Erythroblast (primary cell): ENCODE results near the gene RENBP.

ENCODE experiments used
- DNase-seq, 2 experiments: peaks; one replicate each; lab custom pipeline; 2025; lab: John Stamatoyannopoulos, UW
- GATA1 ChIP-seq: IDR thresholded peaks from 2 replicates; pipeline ENCODE4 v1.6.1; 2011; ENCODE audit warnings: low read depth, mild to moderate bottlenecking, control low read depth, low read length, moderate library complexity
- POLR2A ChIP-seq: IDR thresholded peaks from 2 replicates; pipeline ENCODE4 v1.6.1; 2011; ENCODE audit warnings: mild to moderate bottlenecking, low read length

The RENBP gene

DNA sequence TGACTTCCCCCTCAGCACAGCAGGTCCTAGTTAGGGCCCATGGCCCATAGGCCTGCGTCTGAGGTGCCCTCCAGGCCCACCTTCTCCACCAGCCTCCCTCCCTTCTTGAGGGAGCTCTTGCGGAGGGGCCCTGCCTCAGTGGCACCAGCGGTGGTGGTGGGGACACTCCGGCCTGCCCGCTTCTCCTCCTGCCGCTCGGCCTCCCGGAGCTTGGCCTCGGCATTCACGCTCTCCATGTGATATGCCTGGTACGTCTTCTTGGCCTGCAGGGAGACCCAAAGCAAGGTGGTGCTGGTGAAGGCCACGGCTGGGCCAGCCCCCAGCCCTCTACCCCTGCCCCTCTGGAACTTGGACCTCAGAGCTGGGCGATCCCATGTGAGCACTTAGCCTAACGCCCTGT lies 23.9 kb downstream of the RENBP start:
- no peak for DNase-seq

DNA sequence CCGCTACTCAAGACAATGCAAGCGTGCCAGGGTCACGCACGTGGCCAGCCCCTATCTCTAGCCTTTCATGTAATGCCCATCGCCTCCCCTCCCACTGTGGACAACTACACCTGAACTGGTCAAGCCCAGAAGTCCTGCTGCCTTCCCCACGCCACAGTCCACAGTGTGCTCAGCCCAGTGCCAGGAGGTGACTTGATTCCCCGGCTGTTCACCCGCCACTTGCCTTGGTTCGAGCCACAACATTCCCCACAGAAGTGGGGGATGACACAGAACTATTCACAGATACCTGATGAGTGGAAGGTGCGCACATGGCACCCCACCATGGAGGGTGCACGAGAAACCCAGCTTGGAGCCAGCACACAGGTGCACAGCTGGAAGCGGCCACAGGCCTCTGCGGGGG lies 25.2 kb downstream of the RENBP start:
- no peak for TF ChIP-seq GATA1
- TF ChIP-seq POLR2A: no peak

More for the DNA sequence above, 23.9 kb downstream of the RENBP start:
- TF ChIP-seq POLR2A: no peak
- TF ChIP-seq GATA1: no peak

DNA sequence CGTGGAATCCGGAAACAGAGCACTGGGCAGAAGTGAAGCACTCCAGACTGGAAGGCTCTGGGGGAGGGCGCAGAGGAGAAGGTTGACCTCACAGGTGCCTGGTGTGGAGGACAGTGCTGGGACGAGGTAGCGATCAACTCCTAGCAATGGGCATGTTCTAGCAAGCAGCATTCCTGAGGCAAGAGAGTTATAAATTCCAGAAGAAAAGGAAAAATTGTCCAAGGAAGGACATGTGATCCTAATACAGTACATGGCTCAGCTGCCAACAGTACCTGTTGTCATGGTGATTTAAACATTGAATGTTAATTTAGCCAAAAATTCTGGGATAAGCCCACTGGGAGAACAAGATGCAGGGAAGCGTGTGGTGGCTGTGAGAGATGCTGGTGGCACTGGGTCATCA lies 26.6 kb downstream of the RENBP start:
- TF ChIP-seq GATA1: no peak
- TF ChIP-seq POLR2A: no peak
- no peak for DNase-seq

More for the DNA sequence above, 25.2 kb downstream of the RENBP start:
- DNase-seq: no peak

DNA sequence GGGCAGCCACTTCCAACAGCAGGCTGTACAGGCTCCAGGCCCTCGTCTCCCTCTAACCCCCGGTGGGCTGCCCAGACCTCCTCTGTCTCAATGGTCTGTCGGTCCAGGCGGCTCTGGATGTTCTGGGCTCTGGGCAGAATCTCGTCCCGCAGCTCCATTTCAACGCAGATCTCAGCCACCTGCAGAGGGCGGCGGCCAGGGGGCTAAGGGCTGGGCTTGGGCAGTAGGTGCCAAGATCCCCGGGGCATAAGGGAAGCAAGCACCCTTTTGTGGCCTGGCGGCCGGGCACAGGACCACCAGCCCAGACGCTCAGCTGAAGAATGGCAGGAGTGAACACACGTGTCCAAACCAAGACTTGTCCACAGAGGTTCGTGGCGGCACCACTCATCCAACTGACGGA lies 30.7 kb downstream of the RENBP start:
- no peak for DNase-seq
- TF ChIP-seq POLR2A (no peak), GATA1 (no peak)

DNA sequence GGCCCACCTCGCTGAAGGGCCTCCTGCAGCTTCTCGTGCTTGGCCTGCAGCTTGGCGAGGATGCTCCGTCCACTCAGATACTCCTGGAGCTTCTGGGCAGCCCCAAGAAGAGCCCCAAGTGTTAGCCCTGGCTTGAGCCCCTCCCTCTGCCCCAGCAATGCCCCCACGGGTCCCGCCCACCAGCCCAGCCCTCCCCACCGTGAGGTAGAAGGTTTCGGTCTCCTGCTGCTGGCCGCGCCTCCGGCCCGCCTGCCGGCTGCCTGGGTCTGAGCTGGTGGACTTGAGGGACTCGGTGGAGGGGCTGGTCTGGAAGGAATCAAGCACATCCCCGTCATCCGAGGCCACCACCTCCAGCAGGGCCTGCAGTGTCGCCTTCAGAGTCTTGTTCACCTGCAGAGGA lies 31.2 kb downstream of the RENBP start:
- no peak for DNase-seq
- TF ChIP-seq GATA1 (no peak), POLR2A (no peak)

DNA sequence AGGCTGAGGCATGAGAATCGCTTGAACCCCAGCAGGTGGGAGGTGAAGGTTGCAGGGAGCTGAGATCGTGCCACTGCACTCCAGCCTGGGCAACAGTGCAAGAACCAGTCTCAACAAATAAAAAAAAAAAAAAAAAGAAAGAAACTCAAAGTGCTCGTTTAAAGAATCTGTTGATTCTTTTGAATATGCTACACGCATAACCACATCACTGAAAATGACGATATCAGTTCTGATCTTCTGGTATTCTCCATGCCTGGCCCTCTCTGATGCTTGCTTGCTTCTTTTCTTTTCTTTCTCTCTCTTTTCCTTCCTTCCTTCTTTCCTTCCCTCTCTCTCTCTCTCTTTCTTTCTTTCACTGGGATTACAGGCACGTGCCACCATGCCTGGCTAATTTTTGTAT lies 32.6 kb downstream of the RENBP start:
- DNase-seq: no peak
- TF ChIP-seq POLR2A: no peak

DNA sequence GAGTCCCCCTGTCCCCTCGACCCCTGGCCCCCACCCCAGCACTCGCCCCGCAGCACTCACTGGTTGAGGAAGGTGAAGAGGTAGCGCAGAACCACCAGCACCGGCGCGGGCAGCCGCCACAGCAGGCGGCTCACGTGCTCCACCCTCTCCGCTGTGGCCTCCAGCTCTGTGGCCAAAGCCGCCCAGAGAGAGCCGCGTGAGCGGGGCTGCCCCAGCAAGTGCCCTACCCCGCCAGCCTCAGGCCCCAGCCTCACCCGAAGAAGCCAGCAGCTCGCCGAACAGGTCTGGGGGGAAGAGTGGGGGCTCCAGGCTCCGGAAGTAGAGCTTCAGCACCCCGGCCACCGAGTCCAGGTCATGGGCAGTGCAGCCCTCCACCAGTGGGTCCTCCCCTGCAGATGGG lies 34.0 kb downstream of the RENBP start:
- TF ChIP-seq POLR2A (no peak), GATA1 (no peak)
- DNase-seq: no peak

DNA sequence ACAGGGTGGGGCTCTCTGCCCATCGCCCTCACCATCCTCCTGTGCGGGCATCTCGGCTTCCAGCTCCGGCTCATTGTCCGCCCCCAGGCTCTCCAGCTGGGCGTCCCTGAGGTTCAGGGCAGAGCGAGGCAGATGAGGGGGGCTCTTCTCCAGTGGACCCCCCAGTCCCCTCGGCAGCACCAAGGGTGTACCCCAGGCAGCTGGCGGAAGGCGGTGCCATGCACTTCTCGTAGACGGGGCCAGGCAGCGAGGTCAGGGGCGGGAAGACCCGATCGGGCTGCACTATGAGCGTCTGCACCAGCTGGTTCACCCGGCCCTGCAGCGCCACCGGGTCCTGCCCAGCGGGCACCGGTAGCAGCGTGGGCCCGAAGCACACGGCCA lies 34.5 kb downstream of the RENBP start:
- no peak for TF ChIP-seq POLR2A
- no peak for TF ChIP-seq GATA1
- DNase-seq: no peak

DNA sequence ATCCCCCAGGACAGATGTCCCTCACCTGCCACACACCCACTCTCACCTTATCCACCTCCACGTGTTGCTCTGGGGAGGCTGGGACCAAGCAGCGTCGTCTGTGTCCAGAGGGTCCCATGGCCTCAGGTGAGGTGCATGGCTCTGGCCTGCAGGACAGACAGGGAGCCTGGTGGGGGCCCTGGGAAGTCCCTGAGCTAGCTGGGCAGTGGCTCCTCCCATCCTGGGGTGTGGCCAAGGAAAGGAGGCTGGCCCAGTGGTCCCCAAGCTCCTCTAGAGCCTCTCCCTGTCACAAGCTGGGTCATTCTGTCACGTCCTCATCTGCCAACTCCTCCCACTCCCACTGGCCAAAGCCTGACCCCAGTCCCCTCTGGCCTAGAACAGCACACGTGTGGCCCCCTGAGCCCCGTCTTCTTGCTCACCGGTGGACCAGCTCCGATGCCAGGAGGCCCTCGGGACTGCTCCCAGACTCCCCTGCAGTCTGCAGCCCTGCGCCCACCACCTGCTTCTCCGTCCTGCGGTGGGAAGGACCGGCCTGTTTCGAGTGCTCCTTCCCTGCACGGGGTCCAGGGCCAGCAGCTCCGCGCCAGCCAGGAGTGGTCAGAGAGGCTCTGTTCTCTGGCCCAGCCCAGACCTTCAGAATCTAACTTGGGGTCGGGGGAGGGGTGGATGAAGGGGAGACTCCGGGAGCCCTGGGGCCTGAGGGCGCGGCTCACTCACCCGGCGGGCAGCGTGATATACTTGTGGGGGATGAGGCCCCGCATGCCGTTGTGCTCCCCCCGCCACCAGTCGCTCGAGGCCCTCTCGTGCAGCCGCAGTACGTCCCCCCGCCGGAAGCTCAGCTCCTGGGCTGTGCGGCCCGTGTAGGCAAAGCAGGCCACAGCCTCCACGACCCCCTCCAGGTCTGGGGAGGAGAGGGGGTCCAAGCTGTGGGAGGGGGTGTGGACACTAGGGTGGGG lies 35.1 kb downstream of the RENBP start:
- DNase-seq: peak; percentile 9 to 12
- TF ChIP-seq GATA1: no peak
- TF ChIP-seq POLR2A: no peak

DNA sequence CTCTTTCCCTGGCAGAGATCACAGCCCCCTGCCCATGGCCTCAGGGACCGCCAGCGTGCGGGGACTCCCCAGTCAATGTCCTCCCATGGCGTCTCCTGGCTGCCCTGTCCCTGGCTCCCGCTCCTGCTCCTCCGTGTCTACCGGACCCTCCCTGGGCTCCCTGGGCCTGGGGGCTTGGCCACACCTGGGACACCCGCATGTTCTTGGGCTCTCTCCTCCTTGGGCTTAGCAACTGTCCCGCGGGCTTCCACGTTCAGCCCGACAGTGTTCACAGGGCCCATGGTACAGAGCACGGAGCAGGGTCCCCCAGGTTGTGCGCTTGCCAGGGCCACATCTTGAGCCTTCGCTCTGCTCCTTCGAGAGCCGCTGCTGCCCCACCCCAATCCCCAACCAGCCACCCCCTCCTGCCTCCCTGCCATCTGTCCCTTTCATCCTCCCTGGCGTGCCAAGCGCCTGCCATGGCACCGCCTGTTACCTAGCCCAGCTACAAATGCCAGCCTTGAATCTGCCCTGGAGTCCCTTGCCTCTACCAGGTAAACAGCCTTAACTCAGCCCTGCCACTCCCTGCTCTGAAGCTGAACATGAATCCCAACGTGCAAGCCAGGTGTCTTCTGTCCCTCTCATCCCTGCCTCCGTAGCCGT lies 36.1 kb downstream of the RENBP start:
- TF ChIP-seq GATA1: no peak
- TF ChIP-seq POLR2A: no peak

DNA sequence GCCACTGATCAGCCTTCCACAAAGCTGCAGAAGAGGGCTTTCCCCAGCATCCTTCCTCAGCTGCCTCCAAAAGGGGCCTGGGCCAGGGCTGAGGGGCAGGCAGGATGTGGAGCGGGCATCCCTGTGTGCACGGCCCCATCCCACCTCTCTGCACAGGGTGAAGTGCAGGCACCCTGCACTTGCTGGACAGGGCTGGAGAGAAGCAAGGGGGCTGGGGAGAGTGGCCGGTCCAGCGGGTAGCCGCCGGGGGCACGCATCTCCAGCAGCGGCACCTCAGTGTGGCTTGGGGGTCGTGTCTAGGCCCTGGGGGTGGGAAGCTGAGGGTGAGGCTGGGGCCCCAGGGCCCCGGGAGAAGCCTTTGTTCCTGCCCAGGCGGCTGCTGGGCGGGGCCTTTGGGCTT lies 37.0 kb downstream of the RENBP start:
- no peak for DNase-seq
- TF ChIP-seq GATA1 (no peak), POLR2A (no peak)

More for the DNA sequence above, 36.1 kb downstream of the RENBP start:
- DNase-seq: no peak

DNA sequence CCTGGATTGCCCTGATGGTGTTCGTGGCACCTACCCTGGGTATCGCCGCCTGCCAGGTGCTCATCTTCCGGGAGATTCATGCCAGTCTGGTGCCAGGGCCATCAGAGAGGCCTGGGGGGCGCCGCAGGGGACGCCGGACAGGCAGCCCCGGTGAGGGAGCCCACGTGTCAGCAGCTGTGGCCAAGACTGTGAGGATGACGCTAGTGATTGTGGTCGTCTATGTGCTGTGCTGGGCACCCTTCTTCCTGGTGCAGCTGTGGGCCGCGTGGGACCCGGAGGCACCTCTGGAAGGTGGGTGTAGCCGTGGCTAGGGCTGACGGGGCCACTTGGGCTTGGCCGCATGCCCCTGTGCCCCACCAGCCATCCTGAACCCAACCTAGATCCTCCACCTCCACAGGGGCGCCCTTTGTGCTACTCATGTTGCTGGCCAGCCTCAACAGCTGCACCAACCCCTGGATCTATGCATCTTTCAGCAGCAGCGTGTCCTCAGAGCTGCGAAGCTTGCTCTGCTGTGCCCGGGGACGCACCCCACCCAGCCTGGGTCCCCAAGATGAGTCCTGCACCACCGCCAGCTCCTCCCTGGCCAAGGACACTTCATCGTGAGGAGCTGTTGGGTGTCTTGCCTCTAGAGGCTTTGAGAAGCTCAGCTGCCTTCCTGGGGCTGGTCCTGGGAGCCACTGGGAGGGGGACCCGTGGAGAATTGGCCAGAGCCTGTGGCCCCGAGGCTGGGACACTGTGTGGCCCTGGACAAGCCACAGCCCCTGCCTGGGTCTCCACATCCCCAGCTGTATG lies 38.1 kb downstream of the RENBP start:
- DNase-seq: no peak
- TF ChIP-seq POLR2A (no peak), GATA1 (no peak)

DNA sequence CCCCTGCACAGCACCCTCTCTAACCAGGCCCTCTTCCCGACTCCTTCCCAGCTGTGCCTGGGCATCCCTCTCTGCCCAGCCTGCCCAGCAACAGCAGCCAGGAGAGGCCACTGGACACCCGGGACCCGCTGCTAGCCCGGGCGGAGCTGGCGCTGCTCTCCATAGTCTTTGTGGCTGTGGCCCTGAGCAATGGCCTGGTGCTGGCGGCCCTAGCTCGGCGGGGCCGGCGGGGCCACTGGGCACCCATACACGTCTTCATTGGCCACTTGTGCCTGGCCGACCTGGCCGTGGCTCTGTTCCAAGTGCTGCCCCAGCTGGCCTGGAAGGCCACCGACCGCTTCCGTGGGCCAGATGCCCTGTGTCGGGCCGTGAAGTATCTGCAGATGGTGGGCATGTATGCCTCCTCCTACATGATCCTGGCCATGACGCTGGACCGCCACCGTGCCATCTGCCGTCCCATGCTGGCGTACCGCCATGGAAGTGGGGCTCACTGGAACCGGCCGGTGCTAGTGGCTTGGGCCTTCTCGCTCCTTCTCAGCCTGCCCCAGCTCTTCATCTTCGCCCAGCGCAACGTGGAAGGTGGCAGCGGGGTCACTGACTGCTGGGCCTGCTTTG lies 38.9 kb downstream of the RENBP start:
- TF ChIP-seq POLR2A (no peak), GATA1 (no peak)
- DNase-seq: no peak
